C4-2B (cell line): Measurements from ENCODE around the gene LAP3.

Experiments
- ZFX ChIP-seq: fragments of 450-650 bp; IDR thresholded peaks from 2 replicates; pipeline ENCODE4 v1.6.1; 2017
- TF ChIP-seq, protein P1 (sequence below): fragments of 450-650 bp; conservative IDR thresholded peaks from 2 replicates; pipeline ENCODE4 v1.5.1; 2017; ENCODE audit warnings: mild to moderate bottlenecking

GRCh38 chr4:17618926-17619325 lies 41.9 kb downstream of the LAP3 start:
- TF ChIP-seq, protein P1, sequence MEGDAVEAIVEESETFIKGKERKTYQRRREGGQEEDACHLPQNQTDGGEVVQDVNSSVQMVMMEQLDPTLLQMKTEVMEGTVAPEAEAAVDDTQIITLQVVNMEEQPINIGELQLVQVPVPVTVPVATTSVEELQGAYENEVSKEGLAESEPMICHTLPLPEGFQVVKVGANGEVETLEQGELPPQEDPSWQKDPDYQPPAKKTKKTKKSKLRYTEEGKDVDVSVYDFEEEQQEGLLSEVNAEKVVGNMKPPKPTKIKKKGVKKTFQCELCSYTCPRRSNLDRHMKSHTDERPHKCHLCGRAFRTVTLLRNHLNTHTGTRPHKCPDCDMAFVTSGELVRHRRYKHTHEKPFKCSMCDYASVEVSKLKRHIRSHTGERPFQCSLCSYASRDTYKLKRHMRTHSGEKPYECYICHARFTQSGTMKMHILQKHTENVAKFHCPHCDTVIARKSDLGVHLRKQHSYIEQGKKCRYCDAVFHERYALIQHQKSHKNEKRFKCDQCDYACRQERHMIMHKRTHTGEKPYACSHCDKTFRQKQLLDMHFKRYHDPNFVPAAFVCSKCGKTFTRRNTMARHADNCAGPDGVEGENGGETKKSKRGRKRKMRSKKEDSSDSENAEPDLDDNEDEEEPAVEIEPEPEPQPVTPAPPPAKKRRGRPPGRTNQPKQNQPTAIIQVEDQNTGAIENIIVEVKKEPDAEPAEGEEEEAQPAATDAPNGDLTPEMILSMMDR: no peak
- no peak for TF ChIP-seq ZFX
